Fibroblast of lung (primary cell): ENCODE results near the gene TAS2R60. TPM values are rescaled to one million over a fixed set of nuclear protein-coding genes. Genes with fewer than 3 reads are reported as not detected.
"Not testable (repeated sequence)": the region's sequence is repeated elsewhere in the genome, so short reads cannot be mapped to it uniquely, and the experiment has no call there.

Experiments
- DNase-seq, 2 donors: peaks; one replicate each; pipeline versions ENCODE4 v3.0.0 to v3.0.0-alpha.2; 2010; ENCODE audit warnings: low read depth in 2 of 2
- H2AFZ ChIP-seq: 2 replicates; pipeline ENCODE4 v1.5.1; 2012; ENCODE audit warnings: low read length, control low read depth, inconsistent platforms
- H3K27ac ChIP-seq: 2 replicates; pipeline ENCODE4 v1.5.1; 2011; ENCODE audit warnings: low read length, control low read depth; ENCODE audit not compliant: insufficient read depth
- H3K27me3 ChIP-seq: 2 replicates; pipeline ENCODE4 v1.5.1; 2011; ENCODE audit warnings: mild to moderate bottlenecking, low read length; ENCODE audit not compliant: control insufficient read depth, insufficient read depth
- H3K36me3 ChIP-seq: 2 replicates; pipeline ENCODE4 v1.5.1; 2011; ENCODE audit warnings: low read length; ENCODE audit not compliant: control insufficient read depth, insufficient read depth
- H3K4me1 ChIP-seq: 2 replicates; pipeline ENCODE4 v1.5.1; 2011; ENCODE audit warnings: low read length; ENCODE audit not compliant: control insufficient read depth, insufficient read depth; ENCODE audit errors: extremely low read depth
- H3K4me2 ChIP-seq: 2 replicates; pipeline ENCODE4 v1.5.1; 2011; ENCODE audit warnings: low read length, control low read depth; ENCODE audit not compliant: insufficient read depth; ENCODE audit errors: extremely low read depth
- H3K4me3 ChIP-seq, 4 experiments: fragments of 200-600 bp in 1 of 4; sonication (generic) in 1 of 4; replicated peaks in 1 of 4; 2 replicates each; pipeline ENCODE4 v1.5.1; 2011 to 2016; ENCODE audit warnings: low read length in 4 of 4, low read depth in 3 of 4, mild to moderate bottlenecking in 3 of 4, control low read depth in 2 of 4, inconsistent platforms in 1 of 4, mixed read lengths in 1 of 4; ENCODE audit not compliant: insufficient read depth in 1 of 4; ENCODE audit errors: control extremely low read depth in 1 of 4
- H3K79me2 ChIP-seq: 2 replicates; pipeline ENCODE4 v1.5.1; 2012; ENCODE audit warnings: mild to moderate bottlenecking, low read length, inconsistent platforms; ENCODE audit not compliant: control insufficient read depth, insufficient read depth
- H3K9ac ChIP-seq: 2 replicates; pipeline ENCODE4 v1.5.1; 2011; ENCODE audit warnings: mild to moderate bottlenecking, low read length, control low read depth; ENCODE audit not compliant: insufficient read depth
- H3K9me3 ChIP-seq: 2 replicates; pipeline ENCODE4 v1.5.1; 2012; ENCODE audit warnings: low read depth, low read length; ENCODE audit not compliant: control insufficient read depth, insufficient read depth
- H4K20me1 ChIP-seq: 2 replicates; pipeline ENCODE4 v1.5.1; 2011; ENCODE audit warnings: low read length; ENCODE audit not compliant: control insufficient read depth, insufficient read depth; ENCODE audit errors: extremely low read depth
- EZH2 ChIP-seq: IDR thresholded peaks from 2 replicates; pipeline ENCODE4 v1.5.1; 2012; ENCODE audit warnings: low read length, control low read depth, mild to moderate bottlenecking; ENCODE audit errors: missing control alignments
- polyA plus RNA-seq, 2 donors: library from polyadenylated mRNA; depleted of rRNA in 1 of 2; stranded (reverse) in 1 of 2; unstranded in 1 of 2; fragments of >200 nt; gene quantifications; 2 replicates each; pipeline ENCODE4 v1.2.1, GENCODE V29; 2011 to 2012; ENCODE audit warnings: missing spikeins in 1 of 2
- total RNA-seq: library from RNA; depleted of rRNA; stranded (reverse); fragments of >200 nt; gene quantifications from 2 replicates; pipeline ENCODE4 v1.2.1, GENCODE V29; 2014
- TF ChIP-seq, protein P1 (sequence below), 2 donors: IDR thresholded peaks in 1 of 2; conservative IDR thresholded peaks in 1 of 2; 1 replicate in 1 of 2; 2 replicates in 1 of 2; pipeline ENCODE4 v1.5.1; 2011 to 2012; ENCODE audit warnings: low read length in 2 of 2, control low read depth in 1 of 2, inconsistent platforms in 1 of 2, low read depth in 1 of 2, mild to moderate bottlenecking in 1 of 2

Gene TAS2R60
- total and polyA plus RNA-seq, 2 donors (not counting 1 experiment from before 2014, with no cell fraction given) = not detected

- no peak overlapping the region for H3K4me3 ChIP-seq
- H3K36me3 ChIP-seq = no peaks in the 10 kb centered on the region
- H3K9ac ChIP-seq = no peak overlapping the region
- no peaks in the 10 kb centered on the region for H3K27me3 ChIP-seq
- H3K4me1 ChIP-seq = peaks cover 10% of the 10 kb centered on the region
- no peaks in the 10 kb centered on the region for H4K20me1 ChIP-seq
- no peak for TF ChIP-seq EZH2
- TF ChIP-seq, protein P1, sequence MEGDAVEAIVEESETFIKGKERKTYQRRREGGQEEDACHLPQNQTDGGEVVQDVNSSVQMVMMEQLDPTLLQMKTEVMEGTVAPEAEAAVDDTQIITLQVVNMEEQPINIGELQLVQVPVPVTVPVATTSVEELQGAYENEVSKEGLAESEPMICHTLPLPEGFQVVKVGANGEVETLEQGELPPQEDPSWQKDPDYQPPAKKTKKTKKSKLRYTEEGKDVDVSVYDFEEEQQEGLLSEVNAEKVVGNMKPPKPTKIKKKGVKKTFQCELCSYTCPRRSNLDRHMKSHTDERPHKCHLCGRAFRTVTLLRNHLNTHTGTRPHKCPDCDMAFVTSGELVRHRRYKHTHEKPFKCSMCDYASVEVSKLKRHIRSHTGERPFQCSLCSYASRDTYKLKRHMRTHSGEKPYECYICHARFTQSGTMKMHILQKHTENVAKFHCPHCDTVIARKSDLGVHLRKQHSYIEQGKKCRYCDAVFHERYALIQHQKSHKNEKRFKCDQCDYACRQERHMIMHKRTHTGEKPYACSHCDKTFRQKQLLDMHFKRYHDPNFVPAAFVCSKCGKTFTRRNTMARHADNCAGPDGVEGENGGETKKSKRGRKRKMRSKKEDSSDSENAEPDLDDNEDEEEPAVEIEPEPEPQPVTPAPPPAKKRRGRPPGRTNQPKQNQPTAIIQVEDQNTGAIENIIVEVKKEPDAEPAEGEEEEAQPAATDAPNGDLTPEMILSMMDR (conservative IDR thresholded peaks at IDR 0.05 in 1 of 2, IDR thresholded peaks at IDR 0.05 in 1 of 2; ENCODE audit: low read depth in 1 of 2, low read length in 2 of 2) = no peak
- no peaks in the 10 kb centered on the region for H3K9me3 ChIP-seq
- DNase-seq = no peak
- no peaks in the 10 kb centered on the region for H3K79me2 ChIP-seq
- H3K27ac ChIP-seq = no peak overlapping the region
- H3K4me2 ChIP-seq = no peak overlapping the region
- no peak overlapping the region for H2AFZ ChIP-seq
Observed at GRCh38 chr7:143485094-143485493, 41.8 kb downstream of the TAS2R60 start.

DNA sequence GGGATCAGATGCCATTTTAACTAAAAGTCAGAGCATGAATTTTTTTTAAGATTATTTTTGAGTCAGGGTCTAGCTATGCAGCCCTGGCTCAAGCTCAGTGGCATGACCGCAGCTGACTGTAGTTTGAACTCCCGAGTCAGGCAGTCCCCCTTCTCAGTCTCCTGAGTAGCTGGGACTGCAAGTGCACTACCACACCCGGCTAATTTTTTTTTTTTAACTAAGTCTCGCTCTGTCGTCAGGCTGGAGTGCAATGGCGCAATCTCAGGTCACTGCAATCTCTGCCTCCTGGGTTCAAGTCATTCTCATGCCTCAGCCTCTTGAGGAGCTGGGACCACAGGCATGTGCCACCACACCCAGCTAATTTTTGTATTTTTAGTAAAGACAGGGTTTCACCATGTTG is 42.2 kb downstream of the TAS2R60 start:
- peak; percentile 70 to 74 for DNase-seq
- no peak overlapping the region for H3K4me2 ChIP-seq
- TF ChIP-seq, protein P1 (conservative IDR thresholded peaks at IDR 0.05 in 1 of 2, IDR thresholded peaks at IDR 0.05 in 1 of 2; ENCODE audit: low read depth in 1 of 2, low read length in 2 of 2) = no peak
- TF ChIP-seq EZH2 = no peak
- H3K27ac ChIP-seq = no peak overlapping the region
- H3K27me3 ChIP-seq = no peaks in the 10 kb centered on the region
- no peaks in the 10 kb centered on the region for H3K9me3 ChIP-seq
- no peak overlapping the region for H2AFZ ChIP-seq
- H3K36me3 ChIP-seq = no peaks in the 10 kb centered on the region
- H4K20me1 ChIP-seq = no peaks in the 10 kb centered on the region
- H3K4me3 ChIP-seq = no peak overlapping the region
- no peaks in the 10 kb centered on the region for H3K79me2 ChIP-seq
- peaks cover 7% of the 10 kb centered on the region for H3K4me1 ChIP-seq
- no peak overlapping the region for H3K9ac ChIP-seq

GRCh38 chr7:143486266-143486665 is 43.0 kb downstream of the TAS2R60 start:
- DNase-seq, H2AFZ ChIP-seq, H3K4me2 ChIP-seq, H3K4me3 ChIP-seq, H3K79me2 ChIP-seq, H3K9me3 ChIP-seq, H3K36me3 ChIP-seq, H3K4me1 ChIP-seq, H3K27me3 ChIP-seq, H3K9ac ChIP-seq, H4K20me1 ChIP-seq, H3K27ac ChIP-seq: not testable (repeated sequence)
